Keratinocyte (primary cell): ENCODE results near the gene CCL1. TPM values are rescaled to one million over a fixed set of nuclear protein-coding genes. Genes with fewer than 3 reads are reported as not detected.

Experiments
- DNase-seq: peaks from one replicate; pipeline ENCODE4 v3.0.0-alpha.2; 2011; ENCODE audit warnings: low read depth, missing footprints, low spot score
- FAIRE-seq: peaks from 2 replicates; lab custom pipeline; 2011; peaks lifted over from hg19 to GRCh38; lab: Jason Lieb, UNC
- H2AFZ ChIP-seq: 2 replicates; pipeline ENCODE4 v1.6.0; 2012; ENCODE audit warnings: low read length, control low read depth, inconsistent platforms; ENCODE audit not compliant: control insufficient read depth
- H3K27ac ChIP-seq: 2 replicates; pipeline ENCODE4 v1.5.1; 2011; ENCODE audit warnings: low read length; ENCODE audit not compliant: control insufficient read depth, insufficient read depth
- H3K27me3 ChIP-seq: 3 replicates; pipeline ENCODE4 v1.6.0; 2011; ENCODE audit warnings: low read length; ENCODE audit not compliant: control insufficient read depth, insufficient read depth; ENCODE audit errors: extremely low read depth
- H3K36me3 ChIP-seq, 2 experiments: 2 replicates in 1 of 2; 3 replicates in 1 of 2; pipeline ENCODE4 v1.5.1; 2011; ENCODE audit warnings: low read length in 2 of 2, mild to moderate bottlenecking in 1 of 2; ENCODE audit not compliant: control insufficient read depth in 2 of 2, insufficient read depth in 2 of 2; ENCODE audit errors: extremely low read depth in 1 of 2
- H3K4me1 ChIP-seq: 3 replicates; pipeline ENCODE4 v1.5.1; 2011; ENCODE audit warnings: low read length; ENCODE audit not compliant: control insufficient read depth, insufficient read depth; ENCODE audit errors: extremely low read depth
- H3K4me2 ChIP-seq: 3 replicates; pipeline ENCODE4 v1.6.0; 2011; ENCODE audit warnings: low read depth, low read length; ENCODE audit not compliant: control insufficient read depth, insufficient read depth; ENCODE audit errors: extremely low read depth
- H3K4me3 ChIP-seq, 3 experiments: fragments of 200-600 bp in 1 of 3; sonication (generic) in 1 of 3; 2 replicates in 2 of 3; 3 replicates in 1 of 3; pipeline ENCODE4 v1.5.1; 2011 to 2016; ENCODE audit warnings: low read length in 3 of 3, mild to moderate bottlenecking in 3 of 3, control low read depth in 2 of 3, inconsistent platforms in 1 of 3, low read depth in 1 of 3, mixed read lengths in 1 of 3, mixed run types in 1 of 3, moderate library complexity in 1 of 3; ENCODE audit not compliant: control insufficient read depth in 2 of 3, insufficient read depth in 2 of 3; ENCODE audit errors: extremely low read depth in 1 of 3
- H3K79me2 ChIP-seq: 2 replicates; pipeline ENCODE4 v1.6.0; 2012; ENCODE audit warnings: low read length; ENCODE audit not compliant: control insufficient read depth, insufficient read depth
- H3K9ac ChIP-seq: 3 replicates; pipeline ENCODE4 v1.6.0; 2011; ENCODE audit warnings: low read length; ENCODE audit not compliant: control insufficient read depth, insufficient read depth; ENCODE audit errors: extremely low read depth
- H3K9me1 ChIP-seq: 3 replicates; pipeline ENCODE4 v1.6.0; 2011; ENCODE audit warnings: low read length; ENCODE audit not compliant: control insufficient read depth, insufficient read depth; ENCODE audit errors: extremely low read depth
- H3K9me3 ChIP-seq: 2 replicates; pipeline ENCODE4 v1.5.1; 2012; ENCODE audit warnings: low read depth, low read length; ENCODE audit not compliant: control insufficient read depth
- H4K20me1 ChIP-seq: 3 replicates; pipeline ENCODE4 v1.6.0; 2011; ENCODE audit warnings: low read length; ENCODE audit not compliant: control insufficient read depth, insufficient read depth; ENCODE audit errors: extremely low read depth
- EZH2 ChIP-seq: IDR thresholded peaks from one replicate; pipeline ENCODE4 v1.6.1; 2012; ENCODE audit warnings: inconsistent platforms, mild to moderate bottlenecking, low read length, moderate library complexity
- dilution Hi-C: fragments of 300-500 bp; cut with MboI; formaldehyde crosslinking; loops from one replicate; pipeline ENCODE4 v1.7.0; 2020; ENCODE audit warnings: low sequenced_read_pairs; ENCODE audit not compliant: extremely low pct_ligation_motif_present
- polyA plus RNA-seq, 5 experiments: library from polyadenylated mRNA; depleted of rRNA in 3 of 5; stranded (reverse) in 3 of 5; stranded (forward) in 1 of 5; unstranded in 1 of 5; fragments of >200 nt; gene quantifications; 1 replicate in 1 of 5; 2 replicates in 3 of 5; 3 replicates in 1 of 5; pipeline versions ENCODE4 v1.2.1 to v1.2.3, GENCODE V29; 2011 to 2012; ENCODE audit warnings: missing spikeins in 2 of 5, low read depth in 1 of 5, low replicate concordance in 1 of 5
- TF ChIP-seq, protein P1 (sequence below), 3 experiments: IDR thresholded peaks in 1 of 3; conservative IDR thresholded peaks in 1 of 3; optimal IDR thresholded peaks in 1 of 3; 2 replicates in 2 of 3; 3 replicates in 1 of 3; pipeline versions ENCODE3 to v1.5.1; 2011; ENCODE audit warnings: low read length in 3 of 3, mild to moderate bottlenecking in 3 of 3, moderate library complexity in 2 of 3, control low read depth in 1 of 3, inconsistent platforms in 1 of 3; ENCODE audit not compliant: insufficient read depth in 2 of 3; ENCODE audit errors: extremely low read depth in 1 of 3

The CCL1 gene
- polyA plus RNA-seq, 1 donor (not counting 4 experiments of a cell fraction or from before 2014, with no cell fraction given), result not detected

DNA sequence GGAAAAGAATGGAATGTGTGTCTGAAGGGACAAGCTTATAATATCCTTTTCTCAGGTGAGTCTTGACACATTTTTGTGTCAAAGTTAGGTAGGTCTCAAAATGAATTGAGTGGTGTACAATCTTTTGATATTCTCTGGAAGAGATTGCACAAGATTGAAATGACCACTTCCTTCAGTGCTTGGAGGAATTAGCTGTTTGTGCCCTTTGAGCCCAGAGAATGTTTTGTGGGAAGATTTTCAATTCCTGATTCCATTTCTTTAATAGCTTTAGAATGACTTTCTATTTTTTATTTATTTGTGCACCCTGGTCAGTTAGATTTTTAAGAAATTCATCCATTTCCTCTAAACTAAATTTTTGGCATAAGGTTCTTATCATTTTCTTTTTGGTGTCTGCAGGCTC is 8.4 kb downstream of the CCL1 start:
- no peak overlapping the region for H3K9ac ChIP-seq
- no peak overlapping the region for H3K4me2 ChIP-seq
- DNase-seq, result no peak
- FAIRE-seq, result no peak
- H2AFZ ChIP-seq, result no peak overlapping the region
- no peaks in the 10 kb centered on the region for H3K9me3 ChIP-seq
- H3K4me1 ChIP-seq, result no peaks in the 10 kb centered on the region
- no peaks in the 10 kb centered on the region for H4K20me1 ChIP-seq
- no peak overlapping the region for H3K27ac ChIP-seq
- no peaks in the 10 kb centered on the region for H3K79me2 ChIP-seq
- peaks cover 2% of the 10 kb centered on the region for H3K27me3 ChIP-seq
- no peak overlapping the region for H3K4me3 ChIP-seq
- no peaks in the 10 kb centered on the region for H3K9me1 ChIP-seq
- no peaks in the 10 kb centered on the region for H3K36me3 ChIP-seq
- TF ChIP-seq, protein P1, sequence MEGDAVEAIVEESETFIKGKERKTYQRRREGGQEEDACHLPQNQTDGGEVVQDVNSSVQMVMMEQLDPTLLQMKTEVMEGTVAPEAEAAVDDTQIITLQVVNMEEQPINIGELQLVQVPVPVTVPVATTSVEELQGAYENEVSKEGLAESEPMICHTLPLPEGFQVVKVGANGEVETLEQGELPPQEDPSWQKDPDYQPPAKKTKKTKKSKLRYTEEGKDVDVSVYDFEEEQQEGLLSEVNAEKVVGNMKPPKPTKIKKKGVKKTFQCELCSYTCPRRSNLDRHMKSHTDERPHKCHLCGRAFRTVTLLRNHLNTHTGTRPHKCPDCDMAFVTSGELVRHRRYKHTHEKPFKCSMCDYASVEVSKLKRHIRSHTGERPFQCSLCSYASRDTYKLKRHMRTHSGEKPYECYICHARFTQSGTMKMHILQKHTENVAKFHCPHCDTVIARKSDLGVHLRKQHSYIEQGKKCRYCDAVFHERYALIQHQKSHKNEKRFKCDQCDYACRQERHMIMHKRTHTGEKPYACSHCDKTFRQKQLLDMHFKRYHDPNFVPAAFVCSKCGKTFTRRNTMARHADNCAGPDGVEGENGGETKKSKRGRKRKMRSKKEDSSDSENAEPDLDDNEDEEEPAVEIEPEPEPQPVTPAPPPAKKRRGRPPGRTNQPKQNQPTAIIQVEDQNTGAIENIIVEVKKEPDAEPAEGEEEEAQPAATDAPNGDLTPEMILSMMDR (optimal IDR thresholded peaks at IDR 0.05 in 1 of 3, IDR thresholded peaks at IDR 0.05 in 1 of 3, conservative IDR thresholded peaks at IDR 0.05 in 1 of 3; ENCODE audit: extremely low read depth in 1 of 3, insufficient read depth in 2 of 3, low read length in 3 of 3), result no peak
- no peak for TF ChIP-seq EZH2
- dilution Hi-C loops, result loop anchor here (25.0 kb wide), 1 partner anchor 142 kb away; no protein-coding TSS in a partner anchor

DNA sequence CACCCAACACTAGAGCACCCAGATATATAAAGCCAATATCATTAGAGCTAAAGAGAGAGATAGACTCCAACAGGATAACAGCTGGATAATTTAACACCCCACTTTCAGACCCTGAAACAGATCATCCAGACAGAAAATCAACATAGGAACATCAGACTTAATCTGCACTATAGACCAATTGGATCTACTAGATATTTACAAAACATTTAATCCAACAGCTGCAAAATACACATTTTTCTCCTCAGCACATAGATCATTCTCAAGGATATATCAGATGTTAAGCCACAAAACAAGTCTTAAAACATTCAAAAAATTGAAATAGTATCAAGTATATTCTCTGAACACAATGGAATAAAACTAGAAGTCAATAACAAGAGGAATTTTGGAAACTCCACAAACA is 10.8 kb downstream of the CCL1 start:
- H4K20me1 ChIP-seq, result no peaks in the 10 kb centered on the region
- no peak overlapping the region for H3K4me2 ChIP-seq
- no peak overlapping the region for H3K27ac ChIP-seq
- dilution Hi-C loops, result loop anchor here (25.0 kb wide), 1 partner anchor 140 kb away; no protein-coding TSS in a partner anchor
- no peaks in the 10 kb centered on the region for H3K79me2 ChIP-seq
- peaks cover 2% of the 10 kb centered on the region for H3K27me3 ChIP-seq
- TF ChIP-seq EZH2, result no peak
- TF ChIP-seq, protein P1 (optimal IDR thresholded peaks at IDR 0.05 in 1 of 3, IDR thresholded peaks at IDR 0.05 in 1 of 3, conservative IDR thresholded peaks at IDR 0.05 in 1 of 3; ENCODE audit: extremely low read depth in 1 of 3, insufficient read depth in 2 of 3, low read length in 3 of 3), result no peak
- FAIRE-seq (no peak), DNase-seq (no peak)
- H3K9me3 ChIP-seq, result no peaks in the 10 kb centered on the region
- H3K4me3 ChIP-seq, result no peak overlapping the region
- H3K9me1 ChIP-seq, result no peaks in the 10 kb centered on the region
- no peak overlapping the region for H3K9ac ChIP-seq
- H3K4me1 ChIP-seq, result no peaks in the 10 kb centered on the region
- H3K36me3 ChIP-seq, result no peaks in the 10 kb centered on the region
- H2AFZ ChIP-seq, result no peak overlapping the region
